SU-DHL-6 (cell line): ENCODE measurements around the gene LCMT2.

Source experiments
- H2AFZ ChIP-seq: fragments of 200-600 bp; sonication (generic); 2 replicates; pipeline ENCODE4 v1.6.1; 2014; ENCODE audit warnings: low read depth, mild to moderate bottlenecking, moderate library complexity, mixed read lengths, antibody characterized with exemption, low read length; ENCODE audit not compliant: severe bottlenecking
- H3F3A ChIP-seq: fragments of 200-600 bp; shearing (Covaris generic); 2 replicates; pipeline ENCODE4 v1.6.0; 2016; ENCODE audit warnings: antibody characterized with exemption, mild to moderate bottlenecking; ENCODE audit not compliant: insufficient read depth
- H3K27ac ChIP-seq: fragments of 200-600 bp; sonication (generic); 2 replicates; pipeline ENCODE4 v1.5.1; 2016; ENCODE audit warnings: low read depth, mild to moderate bottlenecking, low read length, moderate library complexity, mixed read lengths
- H3K27me3 ChIP-seq: fragments of 200-600 bp; sonication (generic), shearing (Covaris generic); 2 replicates; pipeline ENCODE4 v1.6.0; 2014; ENCODE audit warnings: mild to moderate bottlenecking, low read length
- H3K36me3 ChIP-seq: fragments of 200-600 bp; sonication (generic); 2 replicates; pipeline ENCODE4 v1.6.1; 2014; ENCODE audit warnings: mild to moderate bottlenecking, low read length, mixed read lengths
- H3K4me2 ChIP-seq: fragments of 300-600, 200-600 bp; shearing (Covaris generic), sonication (generic); 2 replicates; pipeline ENCODE4 v1.6.0; 2014; ENCODE audit warnings: low read length, low read depth, mild to moderate bottlenecking; ENCODE audit not compliant: poor library complexity, severe bottlenecking
- H3K4me3 ChIP-seq: fragments of 200-600 bp; sonication (generic); 2 replicates; pipeline ENCODE4 v1.5.1; 2014; ENCODE audit warnings: antibody characterized with exemption, low read length, mild to moderate bottlenecking, mixed read lengths; ENCODE audit not compliant: insufficient read depth, poor library complexity, severe bottlenecking
- H3K79me2 ChIP-seq: fragments of 200-600 bp; sonication (generic); 2 replicates; pipeline ENCODE4 v1.6.1; 2014; ENCODE audit warnings: mild to moderate bottlenecking, low read length, moderate library complexity; ENCODE audit not compliant: insufficient read depth
- H3K9ac ChIP-seq: fragments of 200-600 bp; sonication (generic); 2 replicates; pipeline ENCODE4 v1.7.0; 2014; ENCODE audit warnings: mild to moderate bottlenecking, low read length
- H3K9me2 ChIP-seq: fragments of 200-600 bp; sonication (generic); replicated peaks from 2 replicates; pipeline ENCODE4 v1.6.1; 2014; ENCODE audit warnings: low read length; ENCODE audit not compliant: insufficient read depth
- H3K9me3 ChIP-seq: fragments of 200-600 bp; sonication (generic); 2 replicates; pipeline ENCODE4 v1.6.1; 2014; ENCODE audit warnings: low read length, mixed read lengths; ENCODE audit not compliant: insufficient read depth
- H4K20me1 ChIP-seq: fragments of 200-600 bp; sonication (generic); 2 replicates; pipeline ENCODE4 v1.6.1; 2014; ENCODE audit warnings: low read depth, mild to moderate bottlenecking, antibody characterized with exemption, low read length, moderate library complexity, mixed read lengths
- EZH2phosphoT487 ChIP-seq: fragments of 200-600 bp; sonication (generic), shearing (Covaris generic); conservative IDR thresholded peaks from 2 replicates; pipeline ENCODE4 v1.6.1; 2018; ENCODE audit warnings: mild to moderate bottlenecking, antibody characterized with exemption, low read length, moderate library complexity, mixed read lengths
- TF ChIP-seq, protein P1 (sequence below): fragments of 200-600 bp; sonication (generic); IDR thresholded peaks from one replicate; pipeline ENCODE4 v1.5.1; 2017; ENCODE audit warnings: antibody characterized with exemption, mild to moderate bottlenecking, low read length, moderate library complexity; ENCODE audit not compliant: insufficient read depth, poor library complexity, severe bottlenecking

The LCMT2 gene

DNA sequence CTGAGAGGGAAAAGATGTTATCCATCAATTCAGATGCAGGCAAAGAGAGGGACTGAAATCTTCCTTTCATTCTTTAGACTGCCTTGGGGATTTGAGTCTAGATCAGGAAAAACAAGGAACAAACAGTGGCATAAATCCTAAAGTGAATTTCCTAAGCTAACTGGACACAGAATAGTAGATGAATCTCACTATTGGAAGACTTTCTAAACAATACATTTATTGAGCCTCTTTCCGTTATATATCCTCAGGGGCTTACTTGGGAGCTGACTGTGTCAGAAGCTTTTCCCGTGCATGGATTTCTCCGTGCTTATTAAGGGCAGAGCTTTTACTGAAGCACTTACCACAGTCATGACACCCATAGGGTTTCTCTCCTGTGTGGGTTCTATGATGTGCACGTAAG lies 30.4 kb upstream of the LCMT2 start:
- H3K9me2 ChIP-seq: no peaks in the 10 kb centered on the region
- H2AFZ ChIP-seq: no peak overlapping the region
- H3K27me3 ChIP-seq: no peaks in the 10 kb centered on the region
- peaks cover 14% of the 10 kb centered on the region for H3K79me2 ChIP-seq
- peaks cover 21% of the 10 kb centered on the region; the same call in 1 of the 2 replicates for H3K9me3 ChIP-seq
- H3K9ac ChIP-seq: no peak overlapping the region
- H3K27ac ChIP-seq: no peak overlapping the region
- no peak for TF ChIP-seq EZH2phosphoT487
- TF ChIP-seq, protein P1, sequence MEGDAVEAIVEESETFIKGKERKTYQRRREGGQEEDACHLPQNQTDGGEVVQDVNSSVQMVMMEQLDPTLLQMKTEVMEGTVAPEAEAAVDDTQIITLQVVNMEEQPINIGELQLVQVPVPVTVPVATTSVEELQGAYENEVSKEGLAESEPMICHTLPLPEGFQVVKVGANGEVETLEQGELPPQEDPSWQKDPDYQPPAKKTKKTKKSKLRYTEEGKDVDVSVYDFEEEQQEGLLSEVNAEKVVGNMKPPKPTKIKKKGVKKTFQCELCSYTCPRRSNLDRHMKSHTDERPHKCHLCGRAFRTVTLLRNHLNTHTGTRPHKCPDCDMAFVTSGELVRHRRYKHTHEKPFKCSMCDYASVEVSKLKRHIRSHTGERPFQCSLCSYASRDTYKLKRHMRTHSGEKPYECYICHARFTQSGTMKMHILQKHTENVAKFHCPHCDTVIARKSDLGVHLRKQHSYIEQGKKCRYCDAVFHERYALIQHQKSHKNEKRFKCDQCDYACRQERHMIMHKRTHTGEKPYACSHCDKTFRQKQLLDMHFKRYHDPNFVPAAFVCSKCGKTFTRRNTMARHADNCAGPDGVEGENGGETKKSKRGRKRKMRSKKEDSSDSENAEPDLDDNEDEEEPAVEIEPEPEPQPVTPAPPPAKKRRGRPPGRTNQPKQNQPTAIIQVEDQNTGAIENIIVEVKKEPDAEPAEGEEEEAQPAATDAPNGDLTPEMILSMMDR: no peak
- peaks cover 62% of the 10 kb centered on the region for H3K36me3 ChIP-seq
- no peak overlapping the region for H3K4me3 ChIP-seq
- peaks cover 4% of the 10 kb centered on the region; the same call in 1 of the 2 replicates for H3F3A ChIP-seq
- no peaks in the 10 kb centered on the region for H4K20me1 ChIP-seq
- H3K4me2 ChIP-seq: no peak overlapping the region

DNA sequence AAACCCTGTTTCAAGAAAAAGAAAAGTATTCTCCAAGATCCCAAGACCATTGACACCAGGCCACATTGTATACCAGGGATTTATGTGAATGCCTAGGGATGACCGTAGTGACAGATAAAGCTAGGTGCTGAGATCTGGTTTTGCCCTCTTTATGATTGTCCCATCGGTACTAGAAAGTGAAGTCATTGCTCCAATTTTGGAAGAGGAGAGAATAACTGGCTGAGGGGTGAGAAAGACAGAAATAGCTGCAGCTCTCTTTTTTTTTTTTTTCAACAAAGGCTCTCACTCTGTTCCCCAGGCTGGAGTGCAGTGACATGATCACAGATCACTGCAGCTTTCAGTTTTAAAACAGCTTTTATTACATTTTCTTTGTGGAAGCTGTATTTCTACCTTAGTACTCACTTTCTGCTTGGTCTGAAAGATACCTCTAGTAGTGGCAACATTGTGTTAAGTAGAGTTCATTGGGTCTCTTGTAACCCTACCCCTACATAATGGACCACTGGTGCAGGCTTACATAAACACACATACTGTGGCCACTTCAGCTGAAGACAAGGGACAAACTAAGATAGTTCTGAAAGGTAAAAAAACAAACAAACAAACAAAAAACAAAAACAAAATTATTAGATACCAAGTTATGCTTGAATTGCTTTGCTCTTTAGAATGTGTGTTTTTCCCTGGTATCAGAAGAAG lies 22.5 kb upstream of the LCMT2 start:
- Histone ChIP-seq H3F3A (peaks cover 7% of the 10 kb centered on the region; the same call in 1 of the 2 replicates), H3K27ac (no peak overlapping the region), H3K9me3 (no peaks in the 10 kb centered on the region), H3K36me3 (peaks cover 22% of the 10 kb centered on the region; the same call in 1 of the 2 replicates), H3K9ac (no peak overlapping the region), H3K4me3 (no peak overlapping the region), H3K9me2 (no peaks in the 10 kb centered on the region), H4K20me1 (no peaks in the 10 kb centered on the region), H3K4me2 (no peak overlapping the region), H3K79me2 (0 out of 2 replicates have a peak, but pooled peaks cover 2% of the 10 kb centered on the region), H2AFZ (no peak overlapping the region), H3K27me3 (no peaks in the 10 kb centered on the region)
- TF ChIP-seq, protein P1: no peak
- TF ChIP-seq EZH2phosphoT487: no peak

- Histone ChIP-seq H2AFZ (no peak overlapping the region), H3K4me3 (no peak overlapping the region), H4K20me1 (no peaks in the 10 kb centered on the region), H3K27me3 (no peaks in the 10 kb centered on the region), H3K9me3 (no peaks in the 10 kb centered on the region), H3K36me3 (peaks cover 25% of the 10 kb centered on the region; the same call in 1 of the 2 replicates), H3K79me2 (no peaks in the 10 kb centered on the region), H3K27ac (no peak overlapping the region), H3K9me2 (no peaks in the 10 kb centered on the region), H3K9ac (no peak overlapping the region), H3F3A (no peaks in the 10 kb centered on the region), H3K4me2 (no peak overlapping the region)
- TF ChIP-seq, protein P1: no peak
- no peak for TF ChIP-seq EZH2phosphoT487
These were observed 16.7 kb upstream of the LCMT2 start for GRCh38 chr15:43347114-43347513.
